GM21717 (cell line): Measurements from ENCODE around the gene SMC5.
"Not testable (repeated sequence)": the region's sequence is repeated elsewhere in the genome, so short reads cannot be mapped to it uniquely, and the experiment has no call there.

Source experiments
- ATAC-seq: cut with Tn5 transposase; IDR thresholded peaks from one replicate; pipeline ENCODE4 v1.9.1; 2021; ENCODE audit warnings: mild to moderate bottlenecking, moderate library complexity; ENCODE audit not compliant: unreplicated experiment

Gene SMC5

DNA sequence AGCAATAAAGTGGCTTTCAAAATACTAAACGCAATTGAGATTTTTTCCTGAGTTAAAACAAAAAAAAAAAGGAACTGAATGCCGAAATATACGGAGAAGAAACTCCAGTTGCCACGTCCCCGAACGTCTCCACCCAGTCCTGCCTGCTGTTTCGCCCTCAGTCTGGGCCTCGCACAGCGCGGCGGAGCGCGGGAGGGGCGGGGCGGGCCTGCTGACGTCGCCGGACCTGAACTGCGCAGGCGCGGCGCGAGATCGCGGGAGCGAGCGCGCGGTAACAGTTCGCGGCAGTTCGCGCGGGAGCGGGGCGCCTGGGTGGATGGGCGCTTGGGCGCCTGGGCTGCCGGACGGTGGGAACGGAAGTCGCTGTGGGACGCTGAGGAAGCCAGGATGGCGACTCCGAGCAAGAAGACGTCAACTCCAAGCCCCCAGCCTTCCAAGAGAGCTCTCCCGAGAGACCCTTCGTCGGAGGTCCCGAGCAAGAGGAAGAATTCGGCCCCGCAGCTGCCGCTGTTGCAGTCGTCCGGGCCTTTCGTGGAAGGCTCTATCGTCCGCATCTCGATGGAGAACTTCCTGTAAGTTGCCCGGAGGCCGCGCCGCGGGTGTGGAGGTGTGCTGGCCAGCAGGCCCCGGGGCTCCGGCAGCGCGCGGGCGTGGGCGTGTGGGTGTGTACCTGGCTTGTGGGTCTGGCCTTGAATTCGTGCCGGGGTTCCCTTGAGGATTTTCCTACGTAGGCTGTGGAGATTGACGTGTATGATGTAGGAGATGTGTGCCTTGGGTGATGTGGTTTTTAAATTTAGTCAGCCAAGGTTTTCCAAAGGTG, at the start of gene SMC5:
Gene SMC5, plus strand, starts transcription at position 287 of the 820 bp plus-strand sequence. Its CDS starts 101 bp downstream, at position 388.
- peak; percentile 82 for ATAC-seq

DNA sequence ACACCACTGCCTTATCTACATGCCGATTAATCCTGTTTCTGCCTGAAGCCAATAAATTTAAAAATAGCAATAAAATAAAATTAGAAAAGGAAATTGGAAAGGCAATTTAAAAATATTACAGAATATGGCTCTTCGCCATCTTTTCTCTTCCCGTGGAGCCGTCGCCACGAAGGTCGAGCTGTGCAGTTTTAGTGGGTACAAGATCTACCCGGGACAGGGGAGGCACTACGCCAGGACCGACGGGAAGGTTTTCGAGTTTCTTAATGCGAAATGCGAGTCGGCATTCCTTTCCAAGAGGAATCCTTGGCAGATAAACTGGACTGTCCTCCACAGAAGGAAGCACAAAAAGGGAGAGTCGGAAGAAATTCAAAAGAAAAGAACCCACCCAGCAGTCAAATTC, 41.7 kb upstream of the SMC5 start:
- ATAC-seq: no peak

GRCh38 chr9:70218767-70219166, 40.0 kb upstream of the SMC5 start:
- ATAC-seq: no peak

- ATAC-seq: no peak
Observed at GRCh38 chr9:70220216-70220615, 38.6 kb upstream of the SMC5 start.

DNA sequence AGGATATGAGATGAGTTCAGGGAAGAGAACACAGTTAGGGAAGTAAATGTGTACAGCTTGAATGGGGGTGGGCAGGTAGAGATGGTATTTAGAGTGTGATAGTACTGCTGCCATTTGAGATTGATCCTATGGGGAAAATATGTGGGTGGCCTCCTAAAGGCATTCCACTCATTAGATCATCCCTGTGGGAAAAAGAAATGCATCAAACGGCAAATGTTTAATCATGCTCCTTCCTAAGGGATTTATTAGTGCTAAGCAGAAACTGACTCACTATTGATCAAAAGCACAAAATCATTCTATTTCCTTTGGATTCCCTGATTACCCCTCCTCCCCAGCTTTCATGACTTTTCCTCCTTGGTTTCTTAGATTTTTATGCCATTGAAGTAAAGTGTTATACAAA, 36.4 kb upstream of the SMC5 start:
- no peak for ATAC-seq

DNA sequence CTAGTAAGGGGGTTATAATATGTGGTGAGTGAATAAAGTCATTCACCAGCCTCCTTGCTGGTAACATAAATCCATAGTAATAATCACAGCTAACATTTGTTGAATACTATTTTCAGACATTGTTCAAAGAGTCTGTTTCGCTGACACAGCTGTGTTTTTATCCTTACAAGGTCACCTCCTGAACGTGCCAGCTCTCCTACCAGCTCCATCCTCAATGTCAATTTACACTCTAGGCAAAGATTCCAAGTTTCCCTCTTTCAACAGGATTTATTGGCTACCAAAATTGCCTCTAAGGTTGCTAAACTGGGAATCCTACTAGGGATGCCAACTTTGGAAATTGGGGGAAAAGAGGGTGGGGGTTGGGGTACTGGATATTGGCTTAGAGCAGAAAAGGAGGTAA, 30.7 kb upstream of the SMC5 start:
- no peak for ATAC-seq

GRCh38 chr9:70228611-70229010, 30.2 kb upstream of the SMC5 start:
- ATAC-seq: no peak

DNA sequence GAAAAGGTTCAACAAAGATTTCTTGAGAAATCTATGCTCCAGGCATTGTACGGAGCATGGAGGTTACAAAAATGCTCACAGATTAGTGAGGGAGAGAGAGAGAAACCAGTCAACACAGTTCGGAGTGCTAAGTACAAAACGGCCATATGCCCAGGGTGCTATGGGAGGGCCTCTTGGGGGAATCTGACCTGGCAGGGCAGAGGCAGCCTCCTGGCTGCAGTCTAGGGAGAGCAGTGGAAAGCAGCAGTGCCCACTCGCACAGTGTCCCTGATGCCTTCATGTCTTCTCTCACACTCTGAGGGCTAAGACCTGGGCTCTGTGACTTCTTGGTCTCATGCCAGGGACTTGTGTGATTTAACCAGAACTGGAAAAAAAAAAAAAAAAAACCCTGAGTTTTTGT, 29.8 kb upstream of the SMC5 start:
- no peak for ATAC-seq

DNA sequence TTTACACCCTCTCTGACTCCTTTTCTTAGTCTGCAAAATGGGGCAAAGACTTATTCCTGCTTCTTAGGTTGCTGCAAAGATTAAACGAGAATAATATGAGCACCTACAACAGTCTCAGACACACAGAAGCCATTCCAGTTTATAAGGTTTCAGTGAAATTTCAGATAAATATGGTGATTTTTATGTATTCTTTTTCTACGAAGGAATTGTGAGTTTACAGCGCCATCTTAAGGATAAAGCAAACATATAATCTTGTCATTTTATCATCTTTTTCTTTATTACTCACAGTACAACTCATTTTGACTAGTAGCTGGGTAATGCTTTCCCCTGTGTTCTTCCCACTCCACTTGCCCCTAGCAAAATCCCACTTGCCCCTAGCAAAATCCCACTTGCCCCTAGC, 29.2 kb upstream of the SMC5 start:
- no peak for ATAC-seq

- ATAC-seq: no peak
Observed at GRCh38 chr9:70232476-70232875, 26.3 kb upstream of the SMC5 start.

GRCh38 chr9:70234208-70234607, 24.6 kb upstream of the SMC5 start:
- not testable (repeated sequence) for ATAC-seq

GRCh38 chr9:70245952-70246351, 12.8 kb upstream of the SMC5 start:
- ATAC-seq: not testable (repeated sequence)

DNA sequence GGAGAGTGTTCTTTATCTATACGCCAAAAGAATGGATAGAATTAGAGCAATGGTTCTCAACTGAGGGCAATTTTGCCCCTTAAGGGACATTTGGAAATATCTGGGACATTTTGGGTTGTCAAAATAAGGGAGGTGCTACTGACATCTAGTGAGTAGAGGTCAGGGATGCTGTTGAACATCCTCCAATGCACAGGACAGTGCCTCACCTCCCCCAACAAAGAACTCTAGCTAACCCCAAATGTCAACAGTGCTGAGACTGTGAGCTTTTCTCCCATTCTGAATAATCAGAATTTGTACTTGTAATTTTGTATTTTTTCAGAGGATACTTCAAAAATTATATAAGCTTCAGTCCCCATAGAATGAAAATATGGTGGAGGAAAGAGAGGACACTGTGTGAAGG, 8.6 kb upstream of the SMC5 start:
- no peak for ATAC-seq

DNA sequence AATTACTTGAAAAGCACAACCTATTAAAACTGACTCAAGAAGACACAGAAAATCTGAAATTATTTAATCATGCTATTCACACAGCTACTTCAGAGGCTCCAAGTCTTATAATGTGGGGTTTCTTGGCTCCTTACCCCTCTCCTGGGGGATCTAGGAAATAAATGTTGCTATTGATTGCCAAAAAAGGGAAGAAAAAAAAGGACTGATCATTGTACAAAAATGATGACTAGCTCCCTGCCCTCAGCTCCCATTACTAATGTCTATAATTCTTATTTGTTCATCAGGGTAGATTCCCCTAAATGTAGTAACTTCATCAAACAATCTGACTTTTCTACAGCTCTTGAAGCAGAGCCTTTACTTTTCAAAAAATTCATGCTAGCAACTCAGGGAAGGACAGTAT, 3.3 kb upstream of the SMC5 start:
- ATAC-seq: no peak

DNA sequence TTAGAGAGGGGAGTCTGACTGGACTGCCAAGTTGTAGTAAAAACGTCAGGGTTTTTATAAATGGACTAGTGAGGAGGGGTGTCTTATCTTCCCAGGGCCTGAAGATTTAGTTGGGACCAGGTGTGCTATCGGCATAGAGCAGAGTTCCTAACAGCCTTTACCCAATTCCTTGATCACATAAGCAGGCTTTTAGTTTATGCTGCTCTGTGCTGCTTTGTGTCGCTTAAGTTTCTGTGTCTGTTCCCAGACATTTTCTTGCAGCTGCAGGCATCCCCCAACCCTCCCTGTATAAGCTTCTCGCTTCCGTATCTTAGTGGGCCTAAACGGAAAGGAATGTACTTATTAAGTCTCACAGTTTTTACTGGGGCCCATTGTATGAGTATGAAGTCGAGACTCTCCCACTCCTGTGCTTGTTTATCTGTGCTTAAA, 2.6 kb upstream of the SMC5 start:
- no peak for ATAC-seq

- ATAC-seq: no peak
Observed at GRCh38 chr9:70257502-70257901, 1.3 kb upstream of the SMC5 start.

- peak; percentile 52 for ATAC-seq
Observed at GRCh38 chr9:70257991-70258691, 637 bp upstream of the SMC5 start.

DNA sequence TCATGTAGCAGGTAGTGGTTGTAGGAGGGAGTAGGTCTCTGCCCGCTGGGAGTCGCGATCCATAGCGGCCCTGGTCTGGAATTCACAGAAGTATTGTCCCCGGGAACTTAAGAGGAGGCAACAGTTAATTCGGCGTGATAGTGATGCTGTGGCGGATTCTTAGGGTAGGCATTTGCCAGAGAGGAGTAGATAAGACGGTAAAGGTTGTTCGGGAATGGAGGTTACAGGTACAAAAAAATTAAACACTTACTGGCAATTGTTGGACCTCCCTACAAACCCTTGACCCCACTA, 679 bp downstream of the SMC5 start:
- ATAC-seq: no peak

GRCh38 chr9:70260007-70260443, 1.2 kb downstream of the SMC5 start:
- no peak for ATAC-seq

GRCh38 chr9:70260606-70261005, 1.8 kb downstream of the SMC5 start:
- peak; percentile 26 for ATAC-seq

- no peak for ATAC-seq
Observed at GRCh38 chr9:70261131-70261870, 2.5 kb downstream of the SMC5 start.

DNA sequence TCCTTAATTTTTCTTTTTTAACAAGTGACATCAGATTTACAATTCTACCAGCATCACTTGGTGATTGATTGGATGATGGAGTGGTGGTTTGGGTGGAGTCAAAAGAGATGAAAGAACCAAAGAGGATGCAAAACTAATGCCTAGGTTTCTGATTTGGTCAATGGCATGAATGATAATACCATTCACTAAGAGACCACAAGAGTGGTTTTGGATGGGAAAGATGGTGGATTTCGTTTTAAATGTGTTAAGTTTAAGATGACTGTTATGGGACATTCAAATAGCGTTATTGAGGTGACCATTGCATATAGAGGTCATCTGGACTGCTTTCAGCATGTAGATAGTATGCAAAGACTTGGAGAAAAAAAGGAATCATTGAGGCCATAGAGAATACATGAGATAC, 3.6 kb downstream of the SMC5 start:
- no peak for ATAC-seq
